ENCODE results near the gene MSL1. TPM values are rescaled to one million over a fixed set of nuclear protein-coding genes. Genes with fewer than 3 reads are reported as not detected.

The MSL1 gene
- total and polyA plus RNA-seq, 2 of the 13 experiments (the other 11 are each of a cell fraction or from before 2014, with no cell fraction given) = 63.8 to 88.5 TPM

- TF ChIP-seq, protein P1, sequence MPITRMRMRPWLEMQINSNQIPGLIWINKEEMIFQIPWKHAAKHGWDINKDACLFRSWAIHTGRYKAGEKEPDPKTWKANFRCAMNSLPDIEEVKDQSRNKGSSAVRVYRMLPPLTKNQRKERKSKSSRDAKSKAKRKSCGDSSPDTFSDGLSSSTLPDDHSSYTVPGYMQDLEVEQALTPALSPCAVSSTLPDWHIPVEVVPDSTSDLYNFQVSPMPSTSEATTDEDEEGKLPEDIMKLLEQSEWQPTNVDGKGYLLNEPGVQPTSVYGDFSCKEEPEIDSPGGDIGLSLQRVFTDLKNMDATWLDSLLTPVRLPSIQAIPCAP (CRISPR knock-in tag; IDR thresholded peaks at IDR 0.05; ENCODE audit: low read depth) = peak; percentile 68; the same call in 1 of the 2 replicates
- TF ChIP-seq FOXA1 (IDR thresholded peaks at IDR 0.05) (peak; percentile 67; the same call in 1 of the 2 replicates), FOXA1 (CRISPR knock-in tag; IDR thresholded peaks at IDR 0.05) (peak; percentile 96), ZFP36L1 (CRISPR knock-in tag; IDR thresholded peaks at IDR 0.05) (no peak), SYNCRIP (IDR thresholded peaks at IDR 0.05; ENCODE audit: insufficient read depth, low read depth, low read length) (no peak), ZNF605 (CRISPR knock-in tag; IDR thresholded peaks at IDR 0.05) (peak; percentile 95), ZNF83 (CRISPR knock-in tag; IDR thresholded peaks at IDR 0.05; ENCODE audit: borderline replicate concordance) (peak; percentile 48; the same call in 1 of the 2 replicates), ZFP37 (CRISPR knock-in tag; IDR thresholded peaks at IDR 0.05; ENCODE audit: borderline replicate concordance) (0 out of 2 replicates have a peak, but pooled peaks have one; percentile 19), HMGA1 (CRISPR knock-in tag; conservative IDR thresholded peaks at IDR 0.05) (no peak), MEF2D (CRISPR knock-in tag; IDR thresholded peaks at IDR 0.05) (peak; percentile 69; the same call in 1 of the 2 replicates), ZBTB49 (CRISPR knock-in tag; IDR thresholded peaks at IDR 0.05; ENCODE audit: borderline replicate concordance) (no peak), ZNF343 (CRISPR knock-in tag; IDR thresholded peaks at IDR 0.05) (0 out of 2 replicates have a peak, but pooled peaks have one; percentile 25), SETDB1 (CRISPR knock-in tag; IDR thresholded peaks at IDR 0.05; ENCODE audit: borderline replicate concordance) (no peak), ZNF839 (CRISPR knock-in tag; IDR thresholded peaks at IDR 0.05; ENCODE audit: borderline replicate concordance) (peak; percentile 57; the same call in 1 of the 2 replicates), ZNF724P (CRISPR knock-in tag; IDR thresholded peaks at IDR 0.05; ENCODE audit: borderline replicate concordance) (no peak), CENPBD1 (CRISPR knock-in tag; IDR thresholded peaks at IDR 0.05; ENCODE audit: borderline replicate concordance, low read depth) (no peak)
- TF ChIP-seq, protein P2, sequence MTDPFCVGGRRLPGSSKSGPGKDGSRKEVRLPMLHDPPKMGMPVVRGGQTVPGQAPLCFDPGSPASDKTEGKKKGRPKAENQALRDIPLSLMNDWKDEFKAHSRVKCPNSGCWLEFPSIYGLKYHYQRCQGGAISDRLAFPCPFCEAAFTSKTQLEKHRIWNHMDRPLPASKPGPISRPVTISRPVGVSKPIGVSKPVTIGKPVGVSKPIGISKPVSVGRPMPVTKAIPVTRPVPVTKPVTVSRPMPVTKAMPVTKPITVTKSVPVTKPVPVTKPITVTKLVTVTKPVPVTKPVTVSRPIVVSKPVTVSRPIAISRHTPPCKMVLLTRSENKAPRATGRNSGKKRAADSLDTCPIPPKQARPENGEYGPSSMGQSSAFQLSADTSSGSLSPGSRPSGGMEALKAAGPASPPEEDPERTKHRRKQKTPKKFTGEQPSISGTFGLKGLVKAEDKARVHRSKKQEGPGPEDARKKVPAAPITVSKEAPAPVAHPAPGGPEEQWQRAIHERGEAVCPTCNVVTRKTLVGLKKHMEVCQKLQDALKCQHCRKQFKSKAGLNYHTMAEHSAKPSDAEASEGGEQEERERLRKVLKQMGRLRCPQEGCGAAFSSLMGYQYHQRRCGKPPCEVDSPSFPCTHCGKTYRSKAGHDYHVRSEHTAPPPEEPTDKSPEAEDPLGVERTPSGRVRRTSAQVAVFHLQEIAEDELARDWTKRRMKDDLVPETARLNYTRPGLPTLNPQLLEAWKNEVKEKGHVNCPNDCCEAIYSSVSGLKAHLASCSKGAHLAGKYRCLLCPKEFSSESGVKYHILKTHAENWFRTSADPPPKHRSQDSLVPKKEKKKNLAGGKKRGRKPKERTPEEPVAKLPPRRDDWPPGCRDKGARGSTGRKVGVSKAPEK (CRISPR knock-in tag; IDR thresholded peaks at IDR 0.05; ENCODE audit: borderline replicate concordance) = no peak
Observed at GRCh38 chr17:40113110-40113906, 8.5 kb upstream of the MSL1 start (continued).
